Stimulated activated CD8-positive, alpha-beta memory T cell treated with anti-CD3 and anti-CD28 coated beads, Interleukin-7, amount 100 ng/mL, for 1 hour (primary cell): ENCODE measurements around the gene GRB14.
"Not testable (repeated sequence)": the region's sequence is repeated elsewhere in the genome, so short reads cannot be mapped to it uniquely, and the experiment has no call there.

Source experiments
- DNase-seq, 2 donors: peaks; one replicate each; pipeline ENCODE4 v3.0.0-alpha.2; 2020; ENCODE audit warnings: low read depth in 2 of 2

GRB14 gene

GRCh38 chr2:164495491-164496223 is 125.6 kb downstream of the GRB14 start:
- no peak for DNase-seq

DNA sequence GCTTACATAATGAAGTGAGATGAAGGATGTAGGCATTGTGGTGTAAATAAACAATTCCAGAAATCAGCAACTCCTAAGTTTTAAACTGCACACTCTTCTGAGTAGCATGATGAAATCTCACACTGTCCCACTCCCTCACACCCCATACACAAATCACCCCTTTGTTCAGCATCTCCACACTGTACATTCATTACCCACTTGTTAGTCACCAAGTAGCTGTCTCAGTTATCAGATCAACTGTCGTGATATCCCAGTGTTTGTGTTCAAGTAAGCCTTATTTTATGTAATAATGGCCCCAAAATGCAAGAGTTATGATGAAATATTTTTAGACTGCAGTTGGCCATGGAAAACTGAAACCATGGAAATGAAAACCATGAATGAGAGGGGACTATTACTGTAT is 135.7 kb downstream of the GRB14 start:
- no peak for DNase-seq

DNA sequence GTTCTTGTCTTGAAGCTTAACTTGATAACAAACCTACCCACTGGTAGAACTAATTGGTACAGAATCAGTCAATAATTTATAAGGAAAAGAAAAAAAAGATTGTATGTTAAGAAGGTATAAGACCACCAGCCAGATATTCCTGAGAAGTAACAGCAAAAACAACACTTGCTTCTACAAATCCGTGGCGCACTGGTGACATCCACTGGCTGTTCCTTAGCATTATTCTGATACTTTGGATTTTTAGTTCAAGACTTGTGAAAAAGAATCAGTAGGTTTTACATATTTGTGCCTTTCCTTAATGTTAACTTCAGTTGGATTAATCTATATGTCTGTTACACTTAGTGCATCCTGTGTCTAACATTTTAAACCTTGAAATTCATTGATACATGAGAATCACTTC is 141.8 kb downstream of the GRB14 start:
- no peak for DNase-seq

- DNase-seq = no peak
These were observed 143.1 kb downstream of the GRB14 start for GRCh38 chr2:164478205-164478604.

GRCh38 chr2:164474873-164475272 is 146.4 kb downstream of the GRB14 start:
- DNase-seq = no peak

GRCh38 chr2:164473021-164473420 is 148.3 kb downstream of the GRB14 start:
- no peak for DNase-seq

DNA sequence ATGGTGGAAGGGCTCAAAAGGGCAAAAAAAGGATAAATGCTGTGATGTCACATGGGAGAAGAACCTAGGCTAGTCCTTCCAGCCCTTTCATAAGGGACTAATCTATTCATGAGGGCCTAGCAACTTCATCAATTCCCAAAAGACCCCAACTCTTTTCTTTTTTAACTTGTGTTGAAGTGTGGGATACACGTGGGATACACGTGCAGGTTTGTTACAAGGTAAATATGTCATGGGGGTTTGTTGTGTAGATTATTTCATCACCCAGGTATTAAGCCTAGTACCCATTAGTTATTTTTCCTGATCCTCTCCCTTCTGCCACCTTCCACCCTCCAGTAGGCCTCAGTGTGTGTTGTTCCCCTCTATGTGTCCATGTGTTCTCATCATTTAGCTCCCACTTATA is 156.2 kb downstream of the GRB14 start:
- DNase-seq = not testable (repeated sequence)

- no peak for DNase-seq
These were observed 156.9 kb downstream of the GRB14 start for GRCh38 chr2:164464376-164464775.

DNA sequence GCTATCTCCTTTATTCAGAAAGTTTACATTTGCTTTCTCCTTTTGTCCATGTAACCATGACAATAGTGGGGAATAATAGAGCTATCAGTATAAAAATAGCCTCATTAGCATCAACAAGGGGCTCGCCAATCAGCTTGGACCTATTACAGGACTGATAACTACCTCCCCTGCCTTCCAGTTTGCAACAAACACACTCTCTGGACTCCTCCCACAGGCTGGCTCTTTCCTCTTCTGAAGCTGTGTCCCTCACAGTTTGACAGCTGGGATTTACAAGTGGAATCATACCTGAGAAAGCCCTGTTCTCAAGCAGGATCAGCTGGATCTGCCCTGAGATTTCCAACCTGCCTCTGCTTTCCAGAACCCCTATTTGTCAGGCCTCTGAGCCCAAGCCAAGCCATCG is 162.5 kb downstream of the GRB14 start:
- DNase-seq = no peak

- no peak for DNase-seq
These were observed 164.0 kb downstream of the GRB14 start for GRCh38 chr2:164457271-164457670.

GRCh38 chr2:164456619-164457018 is 164.7 kb downstream of the GRB14 start:
- DNase-seq = no peak

- DNase-seq = no peak
These were observed 167.5 kb downstream of the GRB14 start for GRCh38 chr2:164453656-164454305.

DNA sequence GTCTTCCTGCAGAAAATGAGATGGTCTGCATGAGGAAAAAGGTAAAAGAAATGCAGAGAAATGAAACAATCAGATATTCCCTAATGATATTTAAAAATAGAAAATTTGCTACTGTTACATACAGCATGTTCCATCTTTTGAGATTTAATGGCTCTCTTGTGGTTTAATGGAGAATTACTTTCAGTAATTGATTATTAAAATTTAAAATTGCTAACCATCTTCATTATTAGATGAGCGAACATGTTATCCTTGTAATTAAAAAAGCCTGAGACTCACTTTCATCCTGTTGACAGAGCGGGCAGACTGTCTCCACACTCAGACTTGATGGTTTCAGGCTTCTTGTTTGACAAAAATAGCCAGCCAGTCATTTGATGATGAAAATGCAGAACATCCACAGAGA is 171.0 kb downstream of the GRB14 start:
- no peak for DNase-seq

GRCh38 chr2:164449706-164450105 is 171.6 kb downstream of the GRB14 start:
- DNase-seq = no peak

GRCh38 chr2:164447660-164448059 is 173.6 kb downstream of the GRB14 start:
- no peak for DNase-seq
